AG04449 (cell line): ENCODE measurements around the gene NEURL1.

ENCODE experiments used
- CTCF ChIA-PET: fragments of 350-600 bp; formaldehyde crosslinking; extraction: SDS; loops from one replicate; lab custom pipeline; 2021; ENCODE audit warnings: antibody characterized with exemption; lab: Yijun Ruan, JAX
- POLR2A ChIA-PET: fragments of 400-600, 350-600 bp; formaldehyde crosslinking; extraction: SDS; loops from one replicate; lab custom pipeline; 2020; ENCODE audit warnings: antibody characterized with exemption, inconsistent platforms; lab: Yijun Ruan, JAX
- DNase-seq: peaks from one replicate; pipeline ENCODE4 v3.0.0-alpha.2; 2010; ENCODE audit warnings: low read depth, low spot score
- H3K4me3 ChIP-seq: 2 replicates; pipeline ENCODE4 v1.5.1; 2011; ENCODE audit warnings: low read depth, mild to moderate bottlenecking, control low read depth, low read length
- TF ChIP-seq, protein P1 (sequence below): IDR thresholded peaks from one replicate; pipeline ENCODE4 v1.5.1; 2011; ENCODE audit warnings: mild to moderate bottlenecking, moderate library complexity, low read length, control low read depth, inconsistent platforms; ENCODE audit not compliant: insufficient read depth; ENCODE audit errors: missing control alignments

The NEURL1 gene

GRCh38 chr10:103470761-103471653 is 22.5 kb upstream of the NEURL1 start:
- TF ChIP-seq, protein P1, sequence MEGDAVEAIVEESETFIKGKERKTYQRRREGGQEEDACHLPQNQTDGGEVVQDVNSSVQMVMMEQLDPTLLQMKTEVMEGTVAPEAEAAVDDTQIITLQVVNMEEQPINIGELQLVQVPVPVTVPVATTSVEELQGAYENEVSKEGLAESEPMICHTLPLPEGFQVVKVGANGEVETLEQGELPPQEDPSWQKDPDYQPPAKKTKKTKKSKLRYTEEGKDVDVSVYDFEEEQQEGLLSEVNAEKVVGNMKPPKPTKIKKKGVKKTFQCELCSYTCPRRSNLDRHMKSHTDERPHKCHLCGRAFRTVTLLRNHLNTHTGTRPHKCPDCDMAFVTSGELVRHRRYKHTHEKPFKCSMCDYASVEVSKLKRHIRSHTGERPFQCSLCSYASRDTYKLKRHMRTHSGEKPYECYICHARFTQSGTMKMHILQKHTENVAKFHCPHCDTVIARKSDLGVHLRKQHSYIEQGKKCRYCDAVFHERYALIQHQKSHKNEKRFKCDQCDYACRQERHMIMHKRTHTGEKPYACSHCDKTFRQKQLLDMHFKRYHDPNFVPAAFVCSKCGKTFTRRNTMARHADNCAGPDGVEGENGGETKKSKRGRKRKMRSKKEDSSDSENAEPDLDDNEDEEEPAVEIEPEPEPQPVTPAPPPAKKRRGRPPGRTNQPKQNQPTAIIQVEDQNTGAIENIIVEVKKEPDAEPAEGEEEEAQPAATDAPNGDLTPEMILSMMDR: no peak
- no peak for DNase-seq

DNA sequence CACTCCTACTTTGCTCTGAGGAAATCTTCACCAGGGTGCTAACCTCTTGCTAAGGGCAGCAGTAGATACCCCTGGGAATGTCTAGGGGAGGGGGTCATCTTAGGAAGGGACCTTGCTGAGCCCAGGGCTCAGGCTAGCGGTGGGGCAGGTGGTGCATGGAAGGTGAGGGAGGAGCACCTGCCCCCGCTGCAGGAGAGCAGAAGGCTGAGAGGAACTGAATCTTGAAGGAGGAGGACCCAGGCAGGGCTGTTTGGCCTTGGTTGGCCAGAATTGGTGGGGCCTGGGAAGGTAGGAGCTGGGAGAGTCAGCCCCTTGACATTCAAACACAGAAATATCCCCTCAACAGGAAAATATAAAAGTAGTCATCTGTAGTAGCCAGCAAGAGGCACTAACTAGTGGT is 21.5 kb upstream of the NEURL1 start:
- ChIA-PET CTCF (interaction anchor here (1.0 to 11.0 kb wide), 3 partner anchors 9 to 56 kb away, joined by 4 to 83 read pairs (median 9); no protein-coding TSS in a partner anchor), POLR2A (no interaction called here)
- DNase-seq: no peak
- no peak overlapping the region for H3K4me3 ChIP-seq
- TF ChIP-seq, protein P1: no peak

More at GRCh38 chr10:103470761-103471653, 22.5 kb upstream of the NEURL1 start:
- H3K4me3 ChIP-seq: no peak overlapping the region
- POLR2A ChIA-PET: no interaction called here
- CTCF ChIA-PET: interaction anchor here (2.2 to 11.0 kb wide), 2 partner anchors 10 to 13 kb away, joined by 9 to 83 read pairs; no protein-coding TSS in a partner anchor

DNA sequence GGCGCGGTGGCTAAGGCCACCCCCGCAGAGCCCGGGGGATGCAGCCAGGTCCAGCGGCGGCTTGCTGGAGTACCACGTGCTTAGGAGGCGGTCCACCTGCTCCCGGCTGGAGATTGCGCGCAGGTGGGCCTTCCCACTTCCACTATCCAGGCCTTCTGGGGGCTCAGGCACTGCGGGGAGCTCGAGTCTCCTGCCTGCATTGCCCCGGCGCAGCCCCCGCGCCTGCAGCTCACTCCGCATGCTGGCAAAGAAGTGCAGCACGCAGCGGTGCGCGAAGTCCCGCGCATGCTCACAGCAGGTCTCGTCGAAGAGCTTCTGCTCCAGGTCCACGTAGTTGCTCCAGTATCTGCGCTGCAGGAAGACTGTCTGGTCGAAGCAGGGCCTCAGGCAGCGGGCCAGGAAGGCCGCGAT is 20.2 kb upstream of the NEURL1 start:
- TF ChIP-seq, protein P1: no peak
- no peak for DNase-seq
- POLR2A ChIA-PET: no interaction called here
- CTCF ChIA-PET: interaction anchor here (1.2 to 11.0 kb wide), 2 partner anchors 11 to 21 kb away, joined by 4 to 83 read pairs; partner anchors contain the start of gene CALHM2
- no peak overlapping the region for H3K4me3 ChIP-seq

DNA sequence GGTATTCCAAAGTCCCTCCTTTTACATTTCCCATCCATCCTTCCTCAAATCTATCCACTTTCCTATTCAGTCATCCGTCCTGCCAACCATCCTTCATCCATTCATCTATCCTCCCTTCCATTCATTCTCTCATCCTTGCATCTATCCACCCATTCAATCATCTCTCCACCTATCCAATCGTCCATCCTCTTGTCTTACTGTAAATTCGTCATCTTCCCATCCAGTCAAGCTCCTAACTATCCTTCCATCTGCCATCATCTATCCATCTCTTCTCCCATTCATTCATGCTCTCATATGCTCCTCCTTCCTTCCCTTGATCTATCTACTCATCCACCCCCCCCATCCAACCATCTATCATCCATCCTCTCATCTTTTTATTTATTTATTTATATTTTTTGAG is 19.4 kb upstream of the NEURL1 start:
- ChIA-PET CTCF (interaction anchor here (5.2 to 11.0 kb wide), 2 partner anchors 10 to 58 kb away, joined by 37 to 83 read pairs; no protein-coding TSS in a partner anchor), POLR2A (no interaction called here)
- no peak overlapping the region for H3K4me3 ChIP-seq
- no peak for DNase-seq
- TF ChIP-seq, protein P1: no peak

DNA sequence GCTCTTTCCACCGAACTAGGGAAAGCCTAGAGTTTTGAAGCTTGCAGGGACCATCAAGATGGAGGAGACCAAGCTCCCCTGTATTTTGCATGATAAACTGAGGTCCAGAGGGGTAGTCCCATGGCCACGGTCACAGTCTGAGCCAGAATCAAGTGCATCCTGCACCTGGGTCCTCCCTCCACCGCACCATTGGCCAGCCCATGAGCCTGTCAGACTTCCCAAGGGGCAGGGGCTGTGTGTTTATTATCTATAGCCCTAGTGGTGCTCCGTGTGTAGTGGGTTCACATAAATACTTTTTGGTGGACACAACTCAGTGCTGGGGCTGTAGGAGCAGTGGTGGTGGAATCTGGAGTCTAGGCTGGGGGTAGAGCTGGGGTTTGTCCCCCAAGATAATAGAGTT is 18.1 kb upstream of the NEURL1 start:
- ChIA-PET CTCF (interaction anchor here (0.6 to 11.0 kb wide), 6 partner anchors 9 to 59 kb away, joined by 3 to 83 read pairs (median 5); partner anchors contain the start of gene CALHM2), POLR2A (no interaction called here)
- no peak overlapping the region for H3K4me3 ChIP-seq
- TF ChIP-seq, protein P1: no peak
- DNase-seq: no peak
